Measurements from ENCODE around the gene UNC79.

The UNC79 gene

DNA sequence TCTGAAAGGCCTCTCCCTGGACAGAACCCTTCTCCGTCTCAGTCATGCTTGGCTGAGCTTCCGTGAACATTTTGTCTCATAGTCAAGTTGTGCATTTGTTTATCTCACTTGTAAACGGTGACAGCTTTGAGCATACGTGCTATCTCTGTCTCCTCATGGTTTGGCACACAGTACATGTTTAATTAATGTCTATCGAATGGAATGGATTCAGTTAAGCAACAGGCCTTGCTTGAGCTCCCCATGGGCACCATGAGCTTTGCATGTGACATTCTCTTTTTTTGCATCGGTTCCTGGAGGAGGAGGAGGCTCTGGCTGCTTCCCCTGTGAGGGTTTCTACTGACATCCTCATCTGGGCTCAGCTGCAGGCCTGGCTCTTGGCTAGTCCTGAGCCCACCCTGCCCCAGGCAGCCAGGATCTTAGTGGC lies 277.6 kb downstream of the UNC79 start:
- no peak for DNase-seq (ENCODE audit: low read depth in 2 of 2)

DNA sequence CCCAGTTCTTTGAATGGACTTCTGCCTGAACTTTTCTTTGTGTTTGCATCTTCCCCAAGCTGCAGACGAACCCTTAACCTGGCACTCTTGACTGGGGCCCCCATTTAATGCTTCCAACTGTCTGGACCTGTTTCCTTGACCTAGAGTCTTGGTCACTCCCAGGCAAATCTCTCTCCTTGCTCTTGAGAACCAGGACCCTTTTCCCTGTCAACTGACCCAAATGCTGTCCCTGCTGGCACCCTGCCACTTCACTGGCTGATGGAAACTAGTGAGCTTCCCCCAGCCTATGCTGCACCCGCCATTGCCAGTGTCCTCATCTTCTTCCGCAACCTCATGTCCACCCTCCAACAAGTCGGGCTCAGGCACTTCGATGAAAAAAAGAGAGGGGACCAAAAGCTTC lies 278.1 kb downstream of the UNC79 start:
- DNase-seq (ENCODE audit: low read depth in 2 of 2), result no peak

DNA sequence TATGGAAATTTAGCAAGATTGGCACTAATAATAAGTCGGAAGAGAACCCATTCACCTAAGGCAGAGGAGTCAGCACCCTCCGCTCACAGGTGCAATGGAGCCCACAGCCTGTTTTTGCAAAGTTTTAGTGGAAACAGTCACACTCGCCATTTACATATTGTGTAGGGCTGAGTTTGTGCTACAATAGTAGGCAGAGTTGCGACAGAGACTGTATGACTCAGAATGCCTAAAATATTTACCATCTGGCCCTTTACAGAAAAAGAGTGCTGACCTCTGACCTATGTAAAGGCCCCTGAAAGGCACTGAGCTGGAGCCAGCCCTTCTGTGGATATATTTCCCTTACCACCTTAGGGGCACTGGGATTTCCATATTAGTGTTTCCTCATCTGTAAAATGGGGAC lies 278.5 kb downstream of the UNC79 start:
- DNase-seq (ENCODE audit: low read depth in 2 of 2), result no peak

DNA sequence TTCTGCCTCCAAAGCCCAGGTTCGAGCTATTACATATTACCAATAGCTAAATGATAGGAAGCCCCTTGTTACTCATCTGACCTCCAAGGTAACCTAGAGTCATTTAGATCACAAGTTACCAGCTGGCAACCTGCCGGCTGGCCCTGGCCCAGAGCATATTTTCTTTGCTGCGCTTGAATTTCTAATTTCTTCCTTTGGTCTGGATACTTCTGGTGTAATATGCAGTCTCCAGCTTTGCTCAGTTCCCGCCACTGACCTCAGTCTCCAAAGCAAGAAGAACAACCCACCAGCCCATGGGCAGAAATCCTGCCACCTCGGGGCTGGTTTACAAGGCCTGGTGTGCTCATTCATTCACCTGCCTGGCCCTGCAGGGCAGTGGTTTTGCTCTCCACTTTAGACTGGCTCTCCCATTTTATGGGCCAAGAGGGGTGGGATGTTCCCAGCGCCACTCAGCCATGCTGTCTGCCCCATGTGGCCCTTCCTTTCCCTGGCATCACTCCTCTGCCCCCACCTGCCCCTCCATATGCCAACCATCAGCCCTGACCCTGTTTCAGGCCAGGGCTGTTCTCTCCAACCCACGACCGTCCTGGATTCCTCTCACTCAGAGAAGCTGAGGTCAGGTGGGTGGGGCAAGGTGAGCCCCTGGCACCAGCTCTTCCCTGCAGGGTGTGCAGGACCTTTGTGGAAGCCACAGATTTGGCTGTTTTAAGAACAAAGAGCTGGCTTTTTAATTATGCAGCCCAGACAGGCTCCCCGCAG lies 281.5 kb downstream of the UNC79 start:
- DNase-seq (ENCODE audit: low read depth in 2 of 2), result no peak

DNA sequence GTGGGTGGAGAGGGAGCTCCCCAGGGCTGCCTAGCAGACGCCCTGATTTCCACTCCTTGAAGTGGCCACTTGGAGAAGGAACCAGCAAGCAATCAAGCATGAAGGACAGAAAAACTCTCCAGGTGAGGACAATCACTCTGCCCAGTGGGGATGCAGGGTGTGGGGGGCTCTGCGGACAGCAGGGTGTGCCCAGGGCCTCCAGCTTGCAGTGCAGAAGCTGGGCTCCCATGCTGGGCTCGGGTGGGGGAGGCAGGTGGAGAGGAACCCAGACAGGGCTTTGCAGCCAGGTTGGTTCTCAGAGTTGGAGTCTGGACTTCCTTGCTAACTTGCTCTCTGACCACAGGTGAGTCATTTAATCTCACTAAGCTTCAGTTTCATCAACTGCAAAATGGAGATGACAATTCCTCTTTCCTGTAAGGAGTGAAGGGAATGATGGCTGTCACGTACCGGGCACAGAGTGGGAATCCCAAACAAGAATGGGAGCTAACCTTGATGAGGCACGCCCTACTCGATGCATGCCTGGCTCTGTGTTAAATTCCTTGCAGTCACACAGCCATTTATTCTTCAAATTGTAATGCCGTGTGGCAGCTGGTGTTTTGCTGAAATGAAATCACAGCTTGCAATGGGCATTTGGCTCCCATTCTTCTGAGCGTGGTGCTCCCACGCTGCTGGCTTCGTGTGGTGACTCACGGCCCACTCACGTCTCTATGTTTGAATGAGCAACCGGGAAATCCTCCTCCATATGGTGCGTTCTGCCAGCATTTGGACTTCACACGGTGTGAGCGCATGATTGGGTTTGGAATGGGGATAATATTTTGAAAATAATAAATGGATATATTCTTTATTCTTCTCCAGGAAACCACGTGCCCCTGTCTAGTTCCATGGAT lies 282.3 kb downstream of the UNC79 start:
- no peak for DNase-seq (ENCODE audit: low read depth in 2 of 2)

DNA sequence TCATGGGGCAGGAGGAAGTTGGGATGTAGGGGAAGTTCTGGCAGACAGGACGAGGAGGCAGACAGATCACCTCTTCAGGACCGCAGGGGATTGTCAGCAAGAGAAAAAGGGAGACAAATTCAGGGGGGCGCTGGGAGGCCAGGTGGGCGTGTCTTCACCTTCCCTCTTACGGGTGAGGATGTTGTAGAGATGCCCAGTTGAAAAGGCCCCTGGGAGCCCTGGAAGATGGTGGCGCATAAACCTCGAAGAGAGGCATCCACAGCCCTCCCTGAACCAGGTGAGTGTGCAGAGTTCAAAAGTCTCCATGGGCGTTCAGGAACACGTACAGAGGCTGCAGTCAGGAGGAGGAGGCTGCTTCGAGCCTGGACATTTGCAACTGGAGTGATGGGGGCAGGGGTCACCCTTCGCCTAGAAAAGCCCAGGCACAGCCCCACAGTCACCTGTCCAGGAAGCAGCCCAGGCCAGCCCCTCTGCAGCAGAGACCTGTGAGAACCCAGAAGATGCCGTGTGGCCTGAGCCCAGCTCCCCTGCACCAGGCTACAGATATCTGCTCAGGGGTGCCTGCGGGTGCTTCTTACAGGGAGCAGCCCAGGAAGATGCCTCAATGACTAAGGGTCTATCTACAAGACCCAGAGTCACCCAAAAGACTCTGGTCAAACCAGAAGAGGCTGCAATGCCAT lies 283.1 kb downstream of the UNC79 start:
- DNase-seq (ENCODE audit: low read depth in 2 of 2), result no peak

DNA sequence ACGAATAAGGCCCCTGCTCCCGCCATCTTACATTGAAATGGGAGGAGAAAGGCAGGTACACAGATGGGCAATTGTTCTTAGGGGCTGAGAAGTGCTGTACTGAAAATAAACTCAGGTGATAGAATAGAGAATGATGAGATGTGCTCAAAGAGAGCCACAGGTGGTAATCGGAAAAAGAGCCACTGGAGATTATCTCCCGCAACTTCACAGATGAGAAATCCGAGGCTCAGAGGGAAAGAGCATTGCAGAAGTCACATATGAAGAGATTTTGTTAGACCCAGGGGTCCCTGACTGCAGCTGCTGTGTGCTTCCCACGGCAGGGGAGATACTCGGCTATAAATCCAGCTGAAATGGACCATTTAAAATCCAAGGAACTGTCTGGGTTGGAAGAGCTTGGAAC lies 283.9 kb downstream of the UNC79 start:
- DNase-seq (ENCODE audit: low read depth in 2 of 2), result no peak

DNA sequence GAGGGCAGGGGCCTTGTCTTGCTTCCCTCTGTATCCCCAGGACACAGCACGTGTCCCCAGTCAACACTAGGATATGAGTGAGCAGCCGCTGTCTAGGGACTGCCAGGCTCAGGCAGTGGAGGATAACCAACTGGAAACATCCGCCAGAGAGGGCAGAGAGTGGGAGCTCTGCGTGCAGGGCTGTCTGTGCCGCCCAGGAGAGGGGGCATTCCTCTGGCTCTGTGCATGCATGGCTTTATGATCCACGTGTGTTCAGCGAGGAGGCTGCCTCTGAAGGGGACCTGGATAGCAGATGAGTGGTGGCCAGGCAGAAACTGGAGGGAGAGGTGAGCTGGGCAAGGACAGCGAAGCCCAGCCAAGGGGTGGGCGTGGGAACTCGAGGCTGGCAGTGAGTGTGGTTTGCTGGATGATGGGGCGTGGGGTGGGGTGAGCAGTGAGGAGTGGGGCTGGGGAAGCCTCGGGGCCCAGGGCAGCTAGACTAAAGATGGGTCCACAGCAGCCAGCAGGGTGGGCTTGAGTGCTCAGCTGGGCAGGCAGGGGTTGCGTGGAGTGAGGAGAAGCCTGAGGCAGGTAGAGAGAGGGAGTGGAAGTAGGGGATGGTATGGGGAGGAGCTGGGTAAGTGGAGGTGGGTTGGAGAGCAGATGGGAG lies 284.7 kb downstream of the UNC79 start:
- no peak for DNase-seq (ENCODE audit: low read depth in 2 of 2)

DNA sequence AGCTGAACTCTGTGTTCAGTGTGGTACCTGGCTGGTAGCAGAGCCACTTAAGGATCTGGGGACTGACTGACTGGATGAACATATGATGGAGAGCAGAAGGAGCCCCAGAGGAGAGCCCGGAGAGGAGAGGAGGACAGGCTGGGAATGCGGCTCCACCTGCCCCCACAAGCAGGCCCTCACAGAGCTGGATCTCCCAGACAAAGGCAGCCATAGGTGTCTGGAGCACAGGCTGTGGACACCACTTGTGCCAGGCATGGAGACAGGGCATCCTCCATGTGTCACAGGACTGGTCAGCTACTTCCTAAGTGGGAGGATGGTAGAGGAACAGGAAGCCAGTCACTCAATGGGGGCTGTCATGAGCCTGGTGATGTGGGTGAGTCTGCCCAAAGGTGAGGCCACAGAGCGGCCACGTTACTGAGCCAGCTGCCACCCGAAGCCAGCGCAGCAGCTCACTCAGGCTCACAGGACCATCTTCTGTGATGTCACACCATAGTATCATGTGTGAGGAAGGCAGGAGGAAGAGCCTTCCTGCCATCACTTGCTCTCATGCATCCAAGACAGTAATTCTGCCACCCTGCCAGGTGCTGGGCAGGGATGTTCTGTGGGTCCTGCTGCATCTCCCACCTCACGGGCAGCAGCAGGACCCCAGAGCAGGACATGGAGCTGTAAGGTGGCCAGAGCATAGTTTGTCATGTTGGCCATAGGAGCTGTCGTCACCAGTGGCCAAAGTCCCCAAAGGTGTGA lies 285.4 kb downstream of the UNC79 start:
- no peak for DNase-seq (ENCODE audit: low read depth in 2 of 2)

DNA sequence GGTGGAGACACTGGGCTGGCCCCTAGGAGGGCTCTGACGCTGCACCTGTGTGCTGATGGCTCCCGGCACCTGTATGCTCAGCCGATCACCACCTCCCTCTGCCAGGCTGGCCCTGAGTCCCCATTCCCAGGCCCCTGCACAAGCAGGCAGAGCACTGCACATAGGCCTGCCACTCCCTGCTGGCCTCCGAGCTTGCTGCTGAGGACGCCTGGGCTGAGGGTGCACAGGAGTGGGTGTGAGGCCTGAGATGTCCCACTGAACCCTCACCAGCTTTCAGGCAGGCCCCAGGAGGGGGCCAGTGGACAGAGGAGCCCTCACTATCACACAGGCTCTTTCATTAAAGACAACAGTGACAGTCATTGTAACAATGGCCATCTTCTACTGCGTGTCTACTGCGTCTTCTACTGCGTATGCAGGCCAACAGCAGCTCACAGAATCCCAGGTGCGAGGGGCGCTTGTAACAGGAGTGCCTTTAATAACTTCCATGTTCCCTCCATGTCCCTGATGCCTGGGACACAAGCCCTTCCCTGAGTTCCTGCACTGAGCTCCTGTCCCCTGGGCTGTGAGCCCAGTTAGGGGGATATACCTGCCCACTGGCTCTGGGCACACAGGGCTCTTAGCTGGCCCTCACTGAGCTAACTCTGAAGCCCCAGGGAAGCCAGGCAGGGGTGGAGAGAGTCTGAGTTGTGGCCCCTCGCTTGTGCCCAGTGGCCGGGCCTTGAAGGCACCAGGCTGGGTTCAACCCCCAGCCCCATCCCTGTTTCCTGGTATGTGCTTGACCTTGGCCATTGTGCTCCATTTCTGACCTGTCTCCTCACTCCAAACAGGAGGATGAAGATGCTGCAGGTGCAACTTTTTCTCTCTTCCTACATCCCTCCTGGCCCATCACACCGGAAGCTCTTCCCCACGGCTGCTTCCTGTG lies 286.3 kb downstream of the UNC79 start:
- DNase-seq (ENCODE audit: low read depth in 2 of 2), result no peak

DNA sequence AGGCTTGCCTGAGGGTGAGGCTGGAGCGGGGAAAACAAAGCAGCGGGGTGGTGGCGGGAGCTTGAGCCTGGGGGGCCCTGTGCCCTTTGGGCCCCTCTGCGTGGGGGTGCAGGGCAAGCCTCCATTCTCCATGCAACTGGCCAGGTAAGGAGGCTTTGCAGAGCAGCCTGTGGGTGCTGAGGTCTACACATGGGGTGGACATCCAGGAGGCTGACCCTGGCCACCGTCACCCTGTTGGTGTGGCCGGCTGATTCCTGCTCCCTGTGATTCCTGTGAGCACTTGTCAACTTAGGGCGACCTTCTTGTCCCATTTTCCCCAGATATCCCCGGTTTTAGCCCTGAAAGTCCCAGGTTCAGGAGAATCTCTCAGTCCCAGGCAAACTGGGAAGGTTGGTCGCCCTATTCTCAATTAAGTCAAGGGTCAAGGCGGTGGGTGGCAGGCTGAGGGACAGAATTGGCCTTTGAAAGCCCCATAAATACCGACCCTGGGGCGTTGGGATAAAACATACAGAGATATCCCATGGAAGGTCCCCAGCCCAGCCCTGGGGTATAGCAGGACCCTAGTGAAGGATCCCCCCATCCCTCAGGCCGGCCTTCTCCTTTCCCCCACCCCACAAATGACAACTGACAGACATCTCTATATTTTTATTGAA lies 287.1 kb downstream of the UNC79 start:
- no peak for DNase-seq (ENCODE audit: low read depth in 2 of 2)

DNA sequence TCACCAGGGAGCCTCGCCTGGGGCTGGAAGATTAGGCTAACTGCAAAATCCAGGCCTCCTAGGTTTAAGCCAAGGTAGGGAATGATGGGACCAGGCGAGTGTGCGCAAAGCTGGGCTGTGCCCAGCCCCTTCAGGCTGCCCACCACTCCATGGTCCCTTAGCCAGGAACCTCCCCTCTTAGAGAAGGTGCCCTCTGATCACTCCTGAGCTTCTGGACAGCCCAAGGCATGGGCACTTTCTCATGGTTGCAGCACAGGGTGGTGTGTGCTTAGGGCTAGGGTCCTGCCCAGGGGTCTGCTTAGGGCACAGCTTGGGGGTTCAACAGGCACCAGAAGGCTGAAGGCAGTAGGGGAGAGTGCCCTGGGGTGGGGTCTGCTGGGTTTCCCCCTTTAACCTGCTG lies 288.5 kb downstream of the UNC79 start:
- no peak for DNase-seq (ENCODE audit: low read depth in 2 of 2)

DNA sequence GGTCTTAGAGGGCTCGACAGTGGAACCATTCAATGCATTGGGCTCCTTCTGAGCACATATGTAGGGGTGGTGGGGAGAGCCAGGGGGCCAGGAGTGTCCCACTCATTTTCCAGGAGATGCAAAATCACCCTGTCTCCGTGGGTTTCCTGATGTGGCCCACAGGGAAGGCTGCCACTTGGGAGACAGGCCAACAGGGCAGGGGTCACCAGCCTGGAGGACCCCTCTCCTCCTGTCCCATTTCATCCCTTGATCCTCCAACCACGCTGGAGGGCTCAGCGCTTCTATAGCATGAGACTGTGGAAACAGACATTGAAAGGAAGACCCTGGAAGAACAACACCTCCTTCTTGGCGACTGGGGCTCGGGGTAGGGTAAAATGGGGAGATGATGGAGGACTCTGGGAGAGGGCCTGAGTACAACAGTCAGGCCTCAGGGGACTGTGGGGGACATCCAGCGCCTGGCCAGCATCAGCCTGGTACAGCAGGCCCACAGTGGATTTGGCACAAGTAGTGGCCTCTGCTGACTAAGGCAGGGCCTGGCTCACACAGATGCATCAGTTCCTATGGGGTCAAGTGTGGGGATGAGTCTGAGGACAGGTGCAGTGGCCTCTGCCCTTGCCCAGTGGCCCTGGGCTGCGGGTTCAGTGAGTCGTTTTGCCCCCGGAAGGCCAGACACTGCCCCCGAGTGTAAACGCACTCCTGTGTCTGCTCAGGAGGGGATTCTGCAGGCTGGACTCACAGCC lies 289.5 kb downstream of the UNC79 start:
- no peak for DNase-seq (ENCODE audit: low read depth in 2 of 2)

DNA sequence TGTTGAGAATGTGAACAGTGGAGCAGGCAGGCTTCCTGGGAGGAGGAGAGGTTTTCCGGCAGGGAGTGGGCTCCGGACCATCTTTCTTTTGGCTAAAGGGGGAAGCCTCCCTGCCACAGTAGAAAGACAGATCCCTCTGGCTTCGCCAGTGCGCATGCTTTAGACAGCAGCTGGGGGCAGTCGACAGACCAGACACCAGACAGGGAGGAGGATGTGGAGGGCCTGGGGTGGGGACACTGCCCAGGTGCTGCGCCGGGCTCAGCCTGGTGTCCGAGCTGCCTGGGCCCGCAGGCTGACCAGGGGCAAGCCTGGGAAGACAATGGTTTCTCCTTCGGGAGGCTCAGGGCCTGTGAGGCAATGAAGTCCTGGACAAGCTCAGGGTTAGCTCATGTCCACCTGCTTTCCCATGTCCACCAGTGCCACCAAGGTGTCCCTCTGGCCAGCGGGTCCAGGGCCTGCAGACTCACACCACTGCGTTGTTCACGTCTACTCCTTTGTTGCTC lies 290.3 kb downstream of the UNC79 start:
- no peak for DNase-seq (ENCODE audit: low read depth in 2 of 2)

DNA sequence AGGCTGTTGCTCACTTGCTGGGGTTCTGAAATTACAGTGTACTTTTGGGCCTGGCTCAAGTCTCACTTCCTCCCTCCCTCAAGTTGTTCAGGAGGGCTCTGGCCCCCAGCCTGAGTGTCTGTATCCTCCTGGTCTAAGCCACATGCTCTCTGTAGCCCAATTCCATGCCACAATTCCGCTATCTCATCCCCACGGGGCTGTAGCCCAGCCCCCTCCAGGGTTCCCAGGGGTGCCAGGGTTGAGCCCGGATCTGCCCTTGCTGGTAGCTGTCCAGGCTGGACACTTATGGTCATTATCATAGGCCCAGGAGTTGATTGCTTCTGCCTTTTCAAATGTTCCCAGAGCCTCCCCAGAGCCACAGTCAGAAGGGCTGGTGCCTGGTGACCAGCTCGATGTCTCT lies 292.3 kb downstream of the UNC79 start:
- no peak for DNase-seq (ENCODE audit: low read depth in 2 of 2)

DNA sequence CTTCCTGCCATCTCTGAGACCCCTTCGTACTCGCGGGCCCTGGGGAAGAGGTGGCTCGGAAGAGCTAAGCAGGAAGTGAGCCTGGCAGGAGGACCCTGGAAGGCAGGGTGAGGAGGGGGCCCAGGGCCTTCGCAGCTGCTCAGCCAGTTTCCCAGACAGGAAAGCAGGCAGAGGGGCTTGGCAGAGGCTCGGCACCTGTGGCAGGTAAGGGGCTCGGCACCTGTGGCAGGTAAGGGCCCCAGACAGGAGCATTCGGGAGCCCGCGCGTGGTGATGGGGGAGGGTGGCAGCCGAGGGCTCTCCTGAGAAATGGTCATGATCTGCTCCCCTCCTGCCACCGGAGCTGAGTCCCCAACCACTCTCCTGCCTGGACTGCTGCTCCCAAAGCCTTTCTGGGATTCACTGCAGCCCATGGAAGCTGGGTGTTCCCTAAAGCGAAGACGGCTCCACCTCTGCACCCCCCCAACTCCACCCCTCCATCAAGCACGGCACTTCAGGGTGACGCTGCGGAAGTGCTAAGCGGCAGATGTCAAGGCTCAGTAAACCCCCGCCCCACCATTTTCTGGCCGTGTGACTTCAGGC lies 294.4 kb downstream of the UNC79 start:
- no peak for DNase-seq (ENCODE audit: low read depth in 2 of 2)

DNA sequence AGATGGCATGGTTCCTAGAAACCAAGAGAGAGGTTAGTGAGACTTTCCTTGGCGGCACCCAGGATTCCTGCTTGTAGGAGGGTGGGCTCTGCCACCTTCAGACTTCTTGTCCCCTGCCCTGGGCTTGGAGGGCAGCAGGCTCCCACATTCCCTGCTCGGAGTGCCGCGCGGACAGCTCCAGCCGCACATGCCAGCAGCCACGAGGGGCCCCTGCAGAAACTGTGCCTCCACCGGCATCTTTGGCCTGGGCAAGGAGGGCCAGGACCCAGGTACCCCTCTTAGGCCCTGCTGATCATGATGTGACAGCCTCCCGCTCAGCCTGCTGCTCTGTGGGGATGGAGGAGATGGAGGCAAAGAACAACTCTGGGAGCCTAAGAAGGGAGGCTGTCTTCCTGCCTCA lies 295.3 kb downstream of the UNC79 start:
- no peak for DNase-seq (ENCODE audit: low read depth in 2 of 2)

DNA sequence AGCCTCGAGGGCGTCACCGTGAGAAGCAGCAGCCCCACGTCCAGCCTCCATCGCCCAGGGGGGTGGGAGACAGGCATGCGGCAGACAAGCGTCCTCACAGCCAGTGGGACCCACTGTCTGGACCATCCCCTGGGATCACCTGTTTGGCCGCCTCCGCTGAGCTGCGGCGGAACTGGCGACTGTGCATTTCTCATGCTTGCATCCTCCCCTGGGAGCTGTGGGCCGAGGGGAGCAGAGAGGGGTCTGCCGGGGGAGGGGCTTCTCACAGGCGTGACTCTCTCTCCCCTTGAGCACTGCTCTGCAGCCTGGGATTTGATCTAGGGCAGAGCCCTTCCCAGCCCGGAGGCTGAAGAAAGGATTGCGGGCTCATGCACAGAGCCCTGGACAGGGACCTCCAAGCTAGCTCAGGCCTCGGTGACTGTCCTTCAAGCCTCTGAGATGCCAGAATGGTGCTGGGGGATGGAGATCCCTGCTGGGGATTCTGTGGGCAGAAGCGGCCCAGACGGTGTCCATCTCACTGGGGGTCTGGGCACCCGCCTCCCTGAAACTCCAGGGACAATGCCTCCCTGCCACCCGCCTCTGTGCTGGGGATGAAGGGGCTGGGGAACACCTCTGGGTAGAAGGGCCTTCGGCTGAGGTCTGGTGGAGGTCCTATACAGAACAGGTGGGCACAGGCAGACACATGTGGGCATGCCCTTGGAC lies 296.5 kb downstream of the UNC79 start:
- DNase-seq (ENCODE audit: low read depth in 2 of 2), result no peak

Measured in fibroblast of skin of left biceps (primary cell).